B cell (primary cell): ENCODE results near the gene ACAD10. TPM values are rescaled to one million over a fixed set of nuclear protein-coding genes. Genes with fewer than 3 reads are reported as not detected.

ENCODE experiments used
- ATAC-seq: fragments of 200-7000 bp; cut with Tn5 transposase; one replicate; pipeline ENCODE4 v1.10.0; 2021; ENCODE audit warnings: low read depth, mild to moderate bottlenecking, moderate number of reproducible peaks, moderate library complexity
- CTCF ChIA-PET: fragments of 350-600 bp; sonication (Branson Sonifier 250); formaldehyde crosslinking; loops from one replicate; lab custom pipeline; 2021; ENCODE audit warnings: antibody characterized with exemption, inconsistent platforms; lab: Charles Lee
- POLR2A ChIA-PET: fragments of 350-600 bp; sonication (Branson Sonifier 250); formaldehyde crosslinking; loops from one replicate; lab custom pipeline; 2021; ENCODE audit warnings: antibody characterized with exemption; lab: Charles Lee
- DNase-seq: peaks from one replicate; pipeline ENCODE4 v3.0.0; 2013
- H2AFZ ChIP-seq: 2 replicates; pipeline ENCODE4 v1.6.1; 2012; ENCODE audit warnings: mild to moderate bottlenecking, low read depth, low read length; ENCODE audit not compliant: insufficient read depth, poor library complexity, severe bottlenecking
- H3K27ac ChIP-seq, 2 donors: 1 replicate in 1 of 2; 2 replicates in 1 of 2; pipeline ENCODE4 v1.5.1; 2012 to 2013; ENCODE audit warnings: low read length in 2 of 2, mild to moderate bottlenecking in 2 of 2, moderate library complexity in 1 of 2
- H3K27me3 ChIP-seq, 4 experiments: fragments of 200-600 bp in 1 of 4; sonication (generic) in 1 of 4; replicated peaks in 1 of 4; 1 replicate in 2 of 4; 2 replicates in 2 of 4; pipeline versions ENCODE4 v1.6.1 to v1.7.0; 2013 to 2016; ENCODE audit warnings: low read length in 3 of 4, mild to moderate bottlenecking in 2 of 4, mixed read lengths in 1 of 4, moderate library complexity in 1 of 4; ENCODE audit not compliant: insufficient read depth in 4 of 4, control insufficient read depth in 3 of 4; ENCODE audit errors: control extremely low read depth in 1 of 4
- H3K36me3 ChIP-seq, 2 experiments: replicated peaks in 1 of 2; 1 replicate in 1 of 2; 2 replicates in 1 of 2; pipeline versions ENCODE4 v1.6.1 to v1.7.1; 2013; ENCODE audit warnings: low read length in 1 of 2; ENCODE audit not compliant: insufficient read depth in 2 of 2, control insufficient read depth in 1 of 2; ENCODE audit errors: control extremely low read depth in 1 of 2, extremely low read depth in 1 of 2
- H3K4me1 ChIP-seq, 2 donors: fragments of 200-600 bp in 1 of 2; sonication (generic) in 1 of 2; 1 replicate in 1 of 2; 2 replicates in 1 of 2; pipeline versions ENCODE4 v1.5.1 to v1.6.1; 2013 to 2017; ENCODE audit warnings: low read length in 2 of 2; ENCODE audit not compliant: control insufficient read depth in 2 of 2, insufficient read depth in 2 of 2
- H3K4me2 ChIP-seq: replicated peaks from 2 replicates; pipeline ENCODE3; 2012; ENCODE audit warnings: mild to moderate bottlenecking, low read depth, low read length; ENCODE audit not compliant: poor library complexity, severe bottlenecking
- H3K4me3 ChIP-seq, 5 experiments: fragments of 200-600 bp in 1 of 5; sonication (generic) in 1 of 5; 1 replicate in 3 of 5; 2 replicates in 2 of 5; pipeline versions ENCODE4 v1.5.1 to v1.7.0; 2011 to 2016; ENCODE audit warnings: low read length in 4 of 5, mild to moderate bottlenecking in 4 of 5, low read depth in 2 of 5, control low read depth in 1 of 5, moderate library complexity in 1 of 5; ENCODE audit not compliant: insufficient read depth in 1 of 5; ENCODE audit errors: control extremely low read depth in 1 of 5, extremely low read depth in 1 of 5
- H3K79me2 ChIP-seq: fragments of 200-600 bp; sonication (generic); one replicate; pipeline ENCODE4 v1.6.0; 2016; ENCODE audit warnings: low read length; ENCODE audit not compliant: control insufficient read depth, insufficient read depth
- H3K9ac ChIP-seq: fragments of 200-600 bp; sonication (generic); 2 replicates; pipeline ENCODE4 v1.6.1; 2017; ENCODE audit warnings: mild to moderate bottlenecking, low read length, moderate library complexity
- H3K9me3 ChIP-seq, 3 donors: one replicate each; pipeline versions ENCODE4 v1.6.1 to v1.7.1; 2013; ENCODE audit warnings: low read length in 2 of 3; ENCODE audit not compliant: control insufficient read depth in 2 of 3, insufficient read depth in 1 of 3; ENCODE audit errors: control extremely low read depth in 1 of 3
- H4K20me1 ChIP-seq: 2 replicates; pipeline ENCODE4 v1.6.0; 2012; ENCODE audit warnings: mild to moderate bottlenecking, low read length; ENCODE audit not compliant: insufficient read depth, control insufficient read depth, poor library complexity, severe bottlenecking
- H3K27ac Mint-ChIP-seq: one replicate; pipeline ENCODE4 v1.8.0; 2021; ENCODE audit warnings: mixed read lengths
- H3K27me3 Mint-ChIP-seq: one replicate; pipeline ENCODE4 v1.8.0; 2021; ENCODE audit warnings: mixed read lengths
- H3K4me1 Mint-ChIP-seq: one replicate; pipeline ENCODE4 v1.8.0; 2021; ENCODE audit warnings: mixed read lengths
- H3K4me3 Mint-ChIP-seq: one replicate; pipeline ENCODE4 v1.8.0; 2021; ENCODE audit warnings: mixed read lengths
- H3K9me3 Mint-ChIP-seq: one replicate; pipeline ENCODE4 v1.8.0; 2022; ENCODE audit warnings: mixed read lengths; ENCODE audit not compliant: insufficient read depth
- EZH2 ChIP-seq: IDR thresholded peaks from 2 replicates; pipeline ENCODE4 v1.6.1; 2012; ENCODE audit warnings: borderline replicate concordance, low read depth, mild to moderate bottlenecking, moderate library complexity, low read length; ENCODE audit not compliant: insufficient read depth, poor library complexity, severe bottlenecking
- WGBS: methylation state at CpG from one replicate; pipeline ENCODE4 v1.1.5; 2013; ENCODE audit warnings: missing lambda C conversion rate; ENCODE audit not compliant: insufficient coverage; 5-methylcytosine and 5-hydroxymethylcytosine counted together
- intact Hi-C: fragments of 100-400 bp; cut with micrococcal nuclease; formaldehyde crosslinking; loops from one replicate; pipeline ENCODE4 v1.10.0; 2022
- polyA plus RNA-seq: library from polyadenylated mRNA; depleted of rRNA; stranded (reverse); fragments of >200 nt; gene quantifications from 2 replicates; pipeline ENCODE4 v1.2.3, GENCODE V29; 2012
- total RNA-seq, 2 donors: library from RNA; stranded (reverse); fragments of 120-200 nt in 1 of 2; gene quantifications; 1 replicate in 1 of 2; 2 replicates in 1 of 2; pipeline versions ENCODE4 v1.2.3 to v1.2.4, GENCODE V29; 2013 to 2022
- TF ChIP-seq, protein P1 (sequence below): fragments of 200-600 bp; IDR thresholded peaks from one replicate; pipeline ENCODE4 v1.8.0; 2022; ENCODE audit warnings: antibody characterized with exemption, mild to moderate bottlenecking

Gene ACAD10
- total and polyA plus RNA-seq, 2 donors (not counting 1 experiment from before 2014, with no cell fraction given), result 38.1 to 48.6 TPM

DNA sequence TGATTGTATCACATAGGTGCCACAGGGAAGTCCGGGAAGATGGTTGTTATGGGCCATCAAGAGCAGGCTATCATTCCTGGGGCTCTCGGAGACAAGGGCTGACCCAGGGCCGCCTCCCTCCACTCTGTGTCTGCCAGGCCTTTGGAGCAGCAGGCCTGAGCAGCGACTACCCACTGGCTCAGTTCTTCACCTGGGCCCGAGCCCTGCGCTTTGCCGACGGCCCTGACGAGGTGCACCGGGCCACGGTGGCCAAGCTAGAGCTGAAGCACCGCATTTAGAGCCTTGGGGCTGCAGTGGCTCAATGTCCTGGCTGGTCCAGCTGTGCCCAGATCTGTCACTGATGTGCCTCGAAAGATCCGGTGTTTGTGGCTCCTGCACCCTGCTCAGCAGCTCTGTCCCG is 70.3 kb downstream of the ACAD10 start:
- Mint-ChIP-seq H3K27me3 (no peaks in the 10 kb centered on the region), H3K9me3 (no peaks in the 10 kb centered on the region), H3K4me3 (no peak overlapping the region), H3K4me1 (peaks cover 35% of the 10 kb centered on the region), H3K27ac (no peak overlapping the region)
- Histone ChIP-seq H3K27me3 (no peaks in the 10 kb centered on the region), H3K79me2 (no peaks in the 10 kb centered on the region), H3K4me3 (no peak overlapping the region), H3K4me1 (peaks cover 25 to 37% of the 10 kb centered on the region in 2 donors), H3K9me3 (no peaks in the 10 kb centered on the region), H3K9ac (no peak overlapping the region), H3K27ac (no peak overlapping the region), H3K4me2 (no peak overlapping the region), H4K20me1 (no peaks in the 10 kb centered on the region), H2AFZ (no peak overlapping the region), H3K36me3 (peaks cover 2 to 20% of the 10 kb centered on the region in 2 experiments)
- POLR2A ChIA-PET, result interaction anchor here (0.6 kb wide), 1 partner anchor 39 kb away, joined by 3 read pairs; no protein-coding TSS in a partner anchor
- CTCF ChIA-PET, result interaction anchor here (5.3 to 6.6 kb wide), 3 partner anchors 8 to 57 kb away, joined by 56 to 248 read pairs (median 98); partner anchors contain the start of gene ALDH2
- TF ChIP-seq, protein P1, sequence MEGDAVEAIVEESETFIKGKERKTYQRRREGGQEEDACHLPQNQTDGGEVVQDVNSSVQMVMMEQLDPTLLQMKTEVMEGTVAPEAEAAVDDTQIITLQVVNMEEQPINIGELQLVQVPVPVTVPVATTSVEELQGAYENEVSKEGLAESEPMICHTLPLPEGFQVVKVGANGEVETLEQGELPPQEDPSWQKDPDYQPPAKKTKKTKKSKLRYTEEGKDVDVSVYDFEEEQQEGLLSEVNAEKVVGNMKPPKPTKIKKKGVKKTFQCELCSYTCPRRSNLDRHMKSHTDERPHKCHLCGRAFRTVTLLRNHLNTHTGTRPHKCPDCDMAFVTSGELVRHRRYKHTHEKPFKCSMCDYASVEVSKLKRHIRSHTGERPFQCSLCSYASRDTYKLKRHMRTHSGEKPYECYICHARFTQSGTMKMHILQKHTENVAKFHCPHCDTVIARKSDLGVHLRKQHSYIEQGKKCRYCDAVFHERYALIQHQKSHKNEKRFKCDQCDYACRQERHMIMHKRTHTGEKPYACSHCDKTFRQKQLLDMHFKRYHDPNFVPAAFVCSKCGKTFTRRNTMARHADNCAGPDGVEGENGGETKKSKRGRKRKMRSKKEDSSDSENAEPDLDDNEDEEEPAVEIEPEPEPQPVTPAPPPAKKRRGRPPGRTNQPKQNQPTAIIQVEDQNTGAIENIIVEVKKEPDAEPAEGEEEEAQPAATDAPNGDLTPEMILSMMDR, result no peak
- no peak for TF ChIP-seq EZH2
- intact Hi-C loops, result no loop called here
- no peak for DNase-seq
- no peak for ATAC-seq
- WGBS, result 98% methylated on average over 15 of the region's 15 CpGs

DNA sequence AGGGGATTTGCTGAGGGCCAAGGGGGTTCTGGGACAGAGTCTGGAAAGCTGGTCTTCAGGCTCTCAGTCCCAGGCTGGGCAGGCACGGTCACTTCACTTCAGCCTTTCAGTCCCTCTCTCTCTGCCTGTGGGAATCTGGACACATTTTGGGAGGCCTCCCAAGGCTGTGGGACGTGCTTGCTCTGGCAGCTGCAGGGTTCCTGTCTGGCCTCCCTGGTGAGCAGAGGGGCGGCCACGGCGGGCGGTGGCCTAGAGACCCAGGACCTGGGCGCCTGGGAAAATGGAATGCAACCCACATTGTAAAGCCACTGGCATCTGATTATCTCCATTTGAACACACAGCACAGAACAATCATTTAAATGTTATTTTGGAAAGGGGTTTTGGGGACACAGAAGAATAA is 70.8 kb downstream of the ACAD10 start:
- no peak overlapping the region for H3K9ac ChIP-seq
- no peaks in the 10 kb centered on the region for H4K20me1 ChIP-seq
- no peak overlapping the region for H3K4me3 ChIP-seq
- ATAC-seq (no peak), DNase-seq (no peak)
- intact Hi-C loops, result no loop called here
- 95% methylated on average over 6 of the region's 7 CpGs for WGBS
- H3K4me1 Mint-ChIP-seq, result peaks cover 40% of the 10 kb centered on the region
- peaks cover 30 to 42% of the 10 kb centered on the region in 2 donors for H3K4me1 ChIP-seq
- H3K4me3 Mint-ChIP-seq, result no peak overlapping the region
- no peak overlapping the region for H3K27ac Mint-ChIP-seq
- TF ChIP-seq EZH2, result no peak
- TF ChIP-seq, protein P1, result no peak
- ChIA-PET POLR2A (interaction anchor here (1.4 kb wide), 1 partner anchor 10 kb away, joined by 5 read pairs; the partner anchor contains the start of gene ALDH2), CTCF (interaction anchor here (1.3 to 6.8 kb wide), 6 partner anchors 31 to 58 kb away, joined by 3 to 248 read pairs (median 23); no protein-coding TSS in a partner anchor)
- peaks cover 2 to 20% of the 10 kb centered on the region in 2 experiments for H3K36me3 ChIP-seq
- H3K27ac ChIP-seq, result no peak overlapping the region
- no peaks in the 10 kb centered on the region for H3K9me3 Mint-ChIP-seq
- no peaks in the 10 kb centered on the region for H3K79me2 ChIP-seq
- no peaks in the 10 kb centered on the region for H3K9me3 ChIP-seq
- H3K27me3 Mint-ChIP-seq, result no peaks in the 10 kb centered on the region
- H3K4me2 ChIP-seq, result no peak overlapping the region
- no peak overlapping the region for H2AFZ ChIP-seq
- no peaks in the 10 kb centered on the region for H3K27me3 ChIP-seq
